ENCODE measurements around the gene DES.

DES gene

GRCh38 chr2:219441451-219442255 is 23.5 kb downstream of the DES start:
- peak; percentile 82 for DNase-seq

- peak; percentile 43 for DNase-seq
These were observed 24.3 kb downstream of the DES start for GRCh38 chr2:219442256-219443015.

- DNase-seq = no peak
These were observed 25.0 kb downstream of the DES start for GRCh38 chr2:219443016-219443696.

GRCh38 chr2:219443697-219444023 is 25.5 kb downstream of the DES start:
- DNase-seq = no peak

GRCh38 chr2:219444566-219445091 is 26.5 kb downstream of the DES start:
- DNase-seq = peak; percentile 47

- DNase-seq = peak; percentile 31
These were observed 27.1 kb downstream of the DES start for GRCh38 chr2:219445220-219445640.

- peak; percentile 41 for DNase-seq
These were observed 27.9 kb downstream of the DES start for GRCh38 chr2:219446101-219446504.

- no peak for DNase-seq
These were observed 28.5 kb downstream of the DES start for GRCh38 chr2:219446689-219447088.

- DNase-seq = no peak
These were observed 29.3 kb downstream of the DES start for GRCh38 chr2:219447242-219448098.

- no peak for DNase-seq
These were observed 30.1 kb downstream of the DES start for GRCh38 chr2:219448099-219448775.

- no peak for DNase-seq
These were observed 30.7 kb downstream of the DES start for GRCh38 chr2:219448776-219449341.

GRCh38 chr2:219449609-219450008 is 31.4 kb downstream of the DES start:
- DNase-seq = no peak

- no peak for DNase-seq
These were observed 33.6 kb downstream of the DES start for GRCh38 chr2:219451661-219452360.

GRCh38 chr2:219452361-219453317 is 34.5 kb downstream of the DES start:
- DNase-seq = no peak

GRCh38 chr2:219453671-219454590 is 35.8 kb downstream of the DES start:
- peak; percentile 85 for DNase-seq

GRCh38 chr2:219455581-219455980 is 37.4 kb downstream of the DES start:
- DNase-seq = no peak

- peak; percentile 63 for DNase-seq
These were observed 39.7 kb downstream of the DES start for GRCh38 chr2:219457784-219458369.

GRCh38 chr2:219458996-219459395 is 40.8 kb downstream of the DES start:
- no peak for DNase-seq

All from NCI-H82 (cell line).